Hepatocyte (in vitro differentiated cells): ENCODE measurements around the gene CREB5. TPM values are rescaled to one million over a fixed set of nuclear protein-coding genes. Genes with fewer than 3 reads are reported as not detected.

Experiments used
- DNase-seq: peaks from one replicate; pipeline ENCODE4 v3.0.0-alpha.2; 2016; ENCODE audit warnings: low spot score
- H2AFZ ChIP-seq: fragments of 200-600 bp; sonication (generic); 2 replicates; pipeline ENCODE4 v1.6.0; 2016; ENCODE audit warnings: antibody characterized with exemption, mild to moderate bottlenecking
- H3K27ac ChIP-seq: fragments of 200-600 bp; sonication (generic); 2 replicates; pipeline ENCODE4 v1.5.1; 2016; ENCODE audit warnings: mild to moderate bottlenecking
- H3K27me3 ChIP-seq: fragments of 200-600 bp; sonication (generic); 2 replicates; pipeline ENCODE4 v1.6.1; 2016
- H3K36me3 ChIP-seq: fragments of 200-600 bp; sonication (generic); replicated peaks from 2 replicates; pipeline ENCODE4 v1.5.1; 2016; ENCODE audit warnings: low read depth; ENCODE audit not compliant: insufficient read depth
- H3K4me1 ChIP-seq: fragments of 200-600 bp; sonication (generic); 2 replicates; pipeline ENCODE4 v1.5.1; 2016; ENCODE audit warnings: mild to moderate bottlenecking, moderate library complexity; ENCODE audit not compliant: insufficient read depth
- H3K4me2 ChIP-seq: fragments of 200-600 bp; sonication (generic); 2 replicates; pipeline ENCODE4 v1.6.0; 2016
- H3K4me3 ChIP-seq: fragments of 200-600 bp; sonication (generic); 2 replicates; pipeline ENCODE4 v1.5.1; 2016; ENCODE audit warnings: mild to moderate bottlenecking
- H3K79me2 ChIP-seq: fragments of 200-600 bp; sonication (generic); 2 replicates; pipeline ENCODE4 v1.6.0; 2017; ENCODE audit warnings: mild to moderate bottlenecking
- H3K9me2 ChIP-seq: fragments of 200-600 bp; sonication (generic); replicated peaks from 2 replicates; pipeline ENCODE4 v1.6.0; 2017; ENCODE audit warnings: mild to moderate bottlenecking; ENCODE audit not compliant: insufficient read depth
- H3K9me3 ChIP-seq: fragments of 200-600 bp; sonication (generic); 2 replicates; pipeline ENCODE4 v1.5.1; 2016; ENCODE audit warnings: low read depth, mild to moderate bottlenecking
- H4K20me1 ChIP-seq: fragments of 200-600 bp; sonication (generic); 2 replicates; pipeline ENCODE4 v1.6.0; 2016; ENCODE audit warnings: mild to moderate bottlenecking; ENCODE audit not compliant: insufficient read depth, poor library complexity, severe bottlenecking
- CTCF ChIP-seq: fragments of 200-600 bp; sonication (generic); IDR thresholded peaks from 2 replicates; pipeline ENCODE4 v1.5.1; 2016; ENCODE audit warnings: antibody characterized with exemption, mild to moderate bottlenecking; ENCODE audit not compliant: poor library complexity
- EZH2 ChIP-seq: fragments of 200-600 bp; sonication (generic); IDR thresholded peaks from 2 replicates; pipeline ENCODE4 v1.6.1; 2016; ENCODE audit warnings: antibody characterized with exemption, mild to moderate bottlenecking, borderline replicate concordance
- EZH2phosphoT487 ChIP-seq: fragments of 200-600 bp; sonication (generic); IDR thresholded peaks from one replicate; pipeline ENCODE4 v1.6.1; 2018; ENCODE audit warnings: antibody characterized with exemption, mild to moderate bottlenecking, low read depth, moderate library complexity; ENCODE audit not compliant: unreplicated experiment, severe bottlenecking
- WGBS: methylation state at CpG from one replicate; pipeline ENCODE4 v1.1.6; 2016; ENCODE audit warnings: low lambda C conversion rate; ENCODE audit errors: missing lambda C conversion rate; 5-methylcytosine and 5-hydroxymethylcytosine counted together
- polyA plus RNA-seq: library from polyadenylated mRNA; unstranded; fragments of >200 nt; fragmentation: Nextera tagmentation; extraction: Ambion mirVana; gene quantifications from 2 replicates; pipeline ENCODE4 v1.2.1, GENCODE V29; 2016
- total RNA-seq: library from RNA; depleted of rRNA; stranded (reverse); fragments of >200 nt; gene quantifications from 2 replicates; pipeline ENCODE4 v1.2.3, GENCODE V29; 2014

Gene CREB5
- total and polyA plus RNA-seq, 2 experiments from 2014 or later = 14.0 to 27.9 TPM

- Histone ChIP-seq H3K4me2 (no peak overlapping the region), H3K4me3 (no peak overlapping the region), H3K9me3 (no peaks in the 10 kb centered on the region), H3K4me1 (no peaks in the 10 kb centered on the region), H3K9me2 (no peaks in the 10 kb centered on the region), H2AFZ (no peak overlapping the region), H3K27ac (no peak overlapping the region), H3K27me3 (peaks cover 4% of the 10 kb centered on the region), H3K36me3 (no peaks in the 10 kb centered on the region), H3K79me2 (no peaks in the 10 kb centered on the region), H4K20me1 (no peaks in the 10 kb centered on the region)
- TF ChIP-seq EZH2 (no peak), EZH2phosphoT487 (no peak), CTCF (no peak)
- 71% methylated on average over 3 of the region's 3 CpGs for WGBS
- DNase-seq = no peak
These were observed 151.7 kb downstream of the CREB5 start for GRCh38 chr7:28564033-28564432.

- Histone ChIP-seq H4K20me1 (no peaks in the 10 kb centered on the region), H3K4me3 (no peak overlapping the region), H3K27me3 (peaks cover 9% of the 10 kb centered on the region), H3K36me3 (no peaks in the 10 kb centered on the region), H3K27ac (no peak overlapping the region), H3K9me2 (no peaks in the 10 kb centered on the region), H2AFZ (no peak overlapping the region), H3K4me2 (no peak overlapping the region), H3K4me1 (no peaks in the 10 kb centered on the region), H3K9me3 (no peaks in the 10 kb centered on the region), H3K79me2 (no peaks in the 10 kb centered on the region)
- WGBS = 71% methylated on average over 4 of the region's 4 CpGs
- no peak for DNase-seq
- no peak for TF ChIP-seq EZH2phosphoT487
These were observed 152.5 kb downstream of the CREB5 start for GRCh38 chr7:28564755-28565374.

- Histone ChIP-seq H3K4me1 (no peaks in the 10 kb centered on the region), H4K20me1 (no peaks in the 10 kb centered on the region), H3K27ac (no peak overlapping the region), H3K4me3 (no peak overlapping the region), H3K9me3 (no peaks in the 10 kb centered on the region), H3K79me2 (no peaks in the 10 kb centered on the region), H3K36me3 (no peaks in the 10 kb centered on the region), H2AFZ (no peak overlapping the region), H3K4me2 (no peak overlapping the region), H3K9me2 (no peaks in the 10 kb centered on the region), H3K27me3 (peaks cover 9% of the 10 kb centered on the region)
- 65% methylated on average over 1 of the region's 1 CpG for WGBS
- TF ChIP-seq EZH2phosphoT487 (no peak), EZH2 (no peak), CTCF (no peak)
- no peak for DNase-seq
These were observed 153.7 kb downstream of the CREB5 start for GRCh38 chr7:28565980-28566379.

- H3K4me1 ChIP-seq = peaks cover 10% of the 10 kb centered on the region
- no peaks in the 10 kb centered on the region for H3K9me2 ChIP-seq
- no peaks in the 10 kb centered on the region for H3K36me3 ChIP-seq
- TF ChIP-seq CTCF (no peak), EZH2 (no peak), EZH2phosphoT487 (no peak)
- no peaks in the 10 kb centered on the region for H4K20me1 ChIP-seq
- no peak overlapping the region for H3K4me2 ChIP-seq
- no peak overlapping the region for H2AFZ ChIP-seq
- H3K79me2 ChIP-seq = no peaks in the 10 kb centered on the region
- peaks cover 6% of the 10 kb centered on the region for H3K27me3 ChIP-seq
- H3K27ac ChIP-seq = no peak overlapping the region
- no peak overlapping the region for H3K4me3 ChIP-seq
- no peak for DNase-seq
- H3K9me3 ChIP-seq = no peaks in the 10 kb centered on the region
- WGBS = 98% methylated on average over 13 of the region's 13 CpGs
These were observed 158.0 kb downstream of the CREB5 start for GRCh38 chr7:28570113-28570969.
